ENCODE data around the gene GALNTL6. TPM values are rescaled to one million over a fixed set of nuclear protein-coding genes. Genes with fewer than 3 reads are reported as not detected.

The GALNTL6 gene
- total and polyA plus RNA-seq, 2 experiments from 2014 or later, result 0.38 to 0.40 TPM

DNA sequence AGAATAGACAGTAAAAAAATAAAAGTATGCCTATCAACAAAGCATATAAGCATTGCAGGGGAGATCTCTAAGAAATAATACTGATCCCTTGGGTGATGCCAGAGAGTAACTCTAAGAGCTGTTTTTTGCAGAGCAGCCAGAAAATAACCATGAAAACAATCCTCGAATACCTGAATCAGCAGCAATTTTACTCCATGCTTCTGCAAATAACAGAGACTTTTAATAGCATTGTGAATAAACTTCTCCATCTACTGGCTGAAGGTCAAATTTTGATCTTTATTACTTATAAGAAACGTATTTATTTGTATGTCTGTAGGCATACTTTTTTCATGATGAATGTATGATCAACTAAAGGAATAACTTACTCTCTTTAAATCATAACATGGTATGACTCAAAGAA is 334.5 kb downstream of the GALNTL6 start:
- Mint-ChIP-seq H3K9me3 (no peaks in the 10 kb centered on the region), H3K36me3 (ENCODE audit: low read depth) (no peaks in the 10 kb centered on the region), H3K4me1 (no peaks in the 10 kb centered on the region), H3K27ac (no peak overlapping the region), H3K27me3 (ENCODE audit: insufficient read depth, low read depth, poor library complexity) (no peaks in the 10 kb centered on the region), H3K4me3 (no peak overlapping the region)
- Histone ChIP-seq H3K36me3 (ENCODE audit: insufficient read depth) (no peaks in the 10 kb centered on the region), H3K27ac (ENCODE audit: low read depth) (no peak overlapping the region), H3F3A (replicated peaks; ENCODE audit: low read depth) (no peaks in the 10 kb centered on the region), H3K79me2 (replicated peaks; ENCODE audit: insufficient read depth) (no peaks in the 10 kb centered on the region), H3K4me2 (no peak overlapping the region), H3K9me2 (ENCODE audit: insufficient read depth) (no peaks in the 10 kb centered on the region), H3K4me1 (ENCODE audit: insufficient read depth) (no peaks in the 10 kb centered on the region), H3K4me3 (no peak overlapping the region), H3K27me3 (ENCODE audit: insufficient read depth) (no peaks in the 10 kb centered on the region), H4K20me1 (replicated peaks; ENCODE audit: insufficient read depth) (no peaks in the 10 kb centered on the region), H2AFZ (no peak overlapping the region)
- DNase-seq (ENCODE audit: low spot score) (peak; percentile 3), ATAC-seq (no peak)
- TF ChIP-seq JUNB (IDR thresholded peaks at IDR 0.05; ENCODE audit: unreplicated experiment) (no peak), POLR2AphosphoS5 (IDR thresholded peaks at IDR 0.05; ENCODE audit: low read depth) (no peak), CREB1 (CRISPR knock-in tag; IDR thresholded peaks at IDR 0.05; ENCODE audit: low read depth) (no peak), ZNF114 (CRISPR knock-in tag; IDR thresholded peaks at IDR 0.05) (no peak), STAT1 (IDR thresholded peaks at IDR 0.05; ENCODE audit: unreplicated experiment) (no peak)
- TF ChIP-seq, protein P1, sequence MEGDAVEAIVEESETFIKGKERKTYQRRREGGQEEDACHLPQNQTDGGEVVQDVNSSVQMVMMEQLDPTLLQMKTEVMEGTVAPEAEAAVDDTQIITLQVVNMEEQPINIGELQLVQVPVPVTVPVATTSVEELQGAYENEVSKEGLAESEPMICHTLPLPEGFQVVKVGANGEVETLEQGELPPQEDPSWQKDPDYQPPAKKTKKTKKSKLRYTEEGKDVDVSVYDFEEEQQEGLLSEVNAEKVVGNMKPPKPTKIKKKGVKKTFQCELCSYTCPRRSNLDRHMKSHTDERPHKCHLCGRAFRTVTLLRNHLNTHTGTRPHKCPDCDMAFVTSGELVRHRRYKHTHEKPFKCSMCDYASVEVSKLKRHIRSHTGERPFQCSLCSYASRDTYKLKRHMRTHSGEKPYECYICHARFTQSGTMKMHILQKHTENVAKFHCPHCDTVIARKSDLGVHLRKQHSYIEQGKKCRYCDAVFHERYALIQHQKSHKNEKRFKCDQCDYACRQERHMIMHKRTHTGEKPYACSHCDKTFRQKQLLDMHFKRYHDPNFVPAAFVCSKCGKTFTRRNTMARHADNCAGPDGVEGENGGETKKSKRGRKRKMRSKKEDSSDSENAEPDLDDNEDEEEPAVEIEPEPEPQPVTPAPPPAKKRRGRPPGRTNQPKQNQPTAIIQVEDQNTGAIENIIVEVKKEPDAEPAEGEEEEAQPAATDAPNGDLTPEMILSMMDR (conservative IDR thresholded peaks at IDR 0.05; ENCODE audit: low read depth in 2 of 2), result no peak; a peak in 1 of 4 replicates

DNA sequence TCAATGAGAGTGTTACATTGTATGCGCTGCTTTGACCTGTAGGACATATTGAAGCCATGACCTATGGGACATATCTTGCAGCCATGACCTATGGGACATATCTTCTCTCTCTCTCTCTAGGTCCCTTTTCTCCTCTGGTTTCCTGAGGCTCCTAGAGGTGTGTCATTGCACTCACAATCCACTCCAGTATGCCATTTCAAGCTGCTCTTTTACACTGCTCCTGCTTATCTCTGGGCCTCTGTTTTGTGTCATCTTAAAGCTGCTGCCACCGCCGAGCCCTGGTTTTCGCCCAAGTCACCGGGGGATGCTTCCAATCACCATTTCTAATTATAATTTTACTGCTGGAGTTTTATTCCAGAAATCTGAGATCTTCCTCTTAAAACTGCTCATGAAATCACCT is 336.1 kb downstream of the GALNTL6 start:
- Mint-ChIP-seq H3K4me1 (no peaks in the 10 kb centered on the region), H3K9me3 (no peaks in the 10 kb centered on the region), H3K36me3 (ENCODE audit: low read depth) (no peaks in the 10 kb centered on the region), H3K4me3 (no peak overlapping the region), H3K27ac (no peak overlapping the region), H3K27me3 (ENCODE audit: insufficient read depth, low read depth, poor library complexity) (no peaks in the 10 kb centered on the region)
- no peaks in the 10 kb centered on the region for H4K20me1 ChIP-seq (replicated peaks; ENCODE audit: insufficient read depth)
- no peaks in the 10 kb centered on the region for H3K36me3 ChIP-seq (ENCODE audit: insufficient read depth)
- no peaks in the 10 kb centered on the region for H3K27me3 ChIP-seq (ENCODE audit: insufficient read depth)
- no peaks in the 10 kb centered on the region for H3K79me2 ChIP-seq (replicated peaks; ENCODE audit: insufficient read depth)
- TF ChIP-seq EZH2 (IDR thresholded peaks at IDR 0.05; ENCODE audit: low read depth, unreplicated experiment) (no peak), ZNF114 (CRISPR knock-in tag; IDR thresholded peaks at IDR 0.05) (no peak), JUNB (IDR thresholded peaks at IDR 0.05; ENCODE audit: unreplicated experiment) (no peak), EZH2phosphoT487 (IDR thresholded peaks at IDR 0.05; ENCODE audit: unreplicated experiment) (no peak), REST (IDR thresholded peaks at IDR 0.05; ENCODE audit: unreplicated experiment) (no peak)
- ATAC-seq, result no peak
- H2AFZ ChIP-seq, result no peak overlapping the region
- no peak overlapping the region for H3K4me3 ChIP-seq
- no peak overlapping the region for H3K27ac ChIP-seq (ENCODE audit: low read depth)
- no peaks in the 10 kb centered on the region for H3F3A ChIP-seq (replicated peaks; ENCODE audit: low read depth)
- DNase-seq (ENCODE audit: low spot score), result no peak
- no peaks in the 10 kb centered on the region for H3K9me2 ChIP-seq (ENCODE audit: insufficient read depth)
- H3K4me2 ChIP-seq, result no peak overlapping the region
- H3K4me1 ChIP-seq (ENCODE audit: insufficient read depth), result no peaks in the 10 kb centered on the region
